ENCODE results near the gene BCL6B.

DNA sequence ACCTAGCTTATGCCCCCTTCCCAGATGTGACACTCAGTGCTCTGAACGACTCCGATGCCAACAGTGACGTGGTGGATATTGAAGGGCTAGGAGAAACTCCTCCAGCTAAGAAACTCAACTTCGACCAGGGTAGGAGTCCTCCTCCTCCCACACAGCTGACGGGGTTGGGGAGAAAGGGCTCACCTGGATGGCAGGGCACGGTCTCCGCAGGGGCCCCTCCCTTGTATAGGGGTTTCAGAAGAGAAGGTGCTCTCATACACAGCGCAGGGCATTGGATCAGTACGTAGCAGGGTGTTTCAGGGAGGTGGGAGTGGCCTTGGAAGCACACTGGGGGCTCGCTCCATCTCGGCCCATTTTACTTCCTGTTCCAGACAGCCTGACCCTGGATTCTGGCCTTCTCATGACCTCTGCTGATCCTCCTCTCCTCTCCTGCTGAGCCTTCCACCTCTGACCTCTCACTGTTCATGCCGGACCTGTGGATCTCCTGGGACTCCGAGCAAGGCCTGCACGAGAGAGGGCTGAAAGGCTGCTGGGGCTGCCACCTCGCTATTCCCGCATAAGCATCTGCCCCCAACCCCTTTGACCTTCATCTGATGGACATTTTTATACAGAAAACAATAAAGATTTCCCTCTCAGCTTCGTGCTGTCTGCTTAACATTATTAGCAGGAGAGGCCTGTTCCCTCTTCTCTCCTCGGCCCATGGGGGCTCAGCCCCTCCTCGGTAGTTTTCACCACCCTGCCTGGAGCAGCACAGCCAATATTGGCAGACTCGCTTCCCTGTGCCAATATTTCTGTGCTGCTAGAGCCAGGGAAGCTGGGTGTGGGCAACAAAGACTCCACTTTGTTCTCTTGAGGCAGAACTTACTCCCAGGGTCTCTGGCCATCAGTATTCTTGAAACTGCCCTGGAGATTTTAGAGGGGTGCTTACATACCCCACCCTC lies 5.7 kb upstream of the BCL6B start:
- TF ChIP-seq, protein P1, sequence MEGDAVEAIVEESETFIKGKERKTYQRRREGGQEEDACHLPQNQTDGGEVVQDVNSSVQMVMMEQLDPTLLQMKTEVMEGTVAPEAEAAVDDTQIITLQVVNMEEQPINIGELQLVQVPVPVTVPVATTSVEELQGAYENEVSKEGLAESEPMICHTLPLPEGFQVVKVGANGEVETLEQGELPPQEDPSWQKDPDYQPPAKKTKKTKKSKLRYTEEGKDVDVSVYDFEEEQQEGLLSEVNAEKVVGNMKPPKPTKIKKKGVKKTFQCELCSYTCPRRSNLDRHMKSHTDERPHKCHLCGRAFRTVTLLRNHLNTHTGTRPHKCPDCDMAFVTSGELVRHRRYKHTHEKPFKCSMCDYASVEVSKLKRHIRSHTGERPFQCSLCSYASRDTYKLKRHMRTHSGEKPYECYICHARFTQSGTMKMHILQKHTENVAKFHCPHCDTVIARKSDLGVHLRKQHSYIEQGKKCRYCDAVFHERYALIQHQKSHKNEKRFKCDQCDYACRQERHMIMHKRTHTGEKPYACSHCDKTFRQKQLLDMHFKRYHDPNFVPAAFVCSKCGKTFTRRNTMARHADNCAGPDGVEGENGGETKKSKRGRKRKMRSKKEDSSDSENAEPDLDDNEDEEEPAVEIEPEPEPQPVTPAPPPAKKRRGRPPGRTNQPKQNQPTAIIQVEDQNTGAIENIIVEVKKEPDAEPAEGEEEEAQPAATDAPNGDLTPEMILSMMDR (conservative IDR thresholded peaks at IDR 0.05; ENCODE audit: low read length) = no peak
- no peak for TF ChIP-seq EZH2phosphoT487 (IDR thresholded peaks at IDR 0.05; ENCODE audit: borderline replicate concordance, low read depth, low read length)
